HEK293 (cell line): Measurements from ENCODE around the gene EPHB1.

Experiments
- EGR2 ChIP-seq: fragments of 450-650 bp; formaldehyde crosslinking; IDR thresholded peaks from 2 replicates; pipeline ENCODE4 v1.5.1; 2016; ENCODE audit warnings: low read depth, missing biosample characterization, missing genetic modification characterization
- KLF1 ChIP-seq: fragments of 450-650 bp; formaldehyde crosslinking; IDR thresholded peaks from 2 replicates; pipeline ENCODE4 v1.5.1; 2016; ENCODE audit warnings: missing biosample characterization, missing genetic modification characterization
- MEIS1 ChIP-seq: sonication (generic); formaldehyde crosslinking; IDR thresholded peaks from 2 replicates; pipeline ENCODE4 v1.8.1; 2022; ENCODE audit warnings: missing genetic modification reagents, mild to moderate bottlenecking, borderline replicate concordance
- ZNF174 ChIP-seq: fragments of 450-650 bp; formaldehyde crosslinking; IDR thresholded peaks from 2 replicates; pipeline ENCODE4 v1.5.0; 2017; ENCODE audit warnings: missing biosample characterization, mild to moderate bottlenecking, missing genetic modification characterization
- ZNF23 ChIP-seq: fragments of 450-650 bp; formaldehyde crosslinking; IDR thresholded peaks from 2 replicates; pipeline ENCODE4 v1.5.1; 2016; ENCODE audit warnings: missing biosample characterization, missing genetic modification characterization, borderline replicate concordance
- ZNF394 ChIP-seq: fragments of 450-650 bp; formaldehyde crosslinking; IDR thresholded peaks from 2 replicates; pipeline ENCODE4 v1.5.1; 2016; ENCODE audit warnings: missing biosample characterization, missing genetic modification characterization, mild to moderate bottlenecking, moderate library complexity, borderline replicate concordance
- ZNF560 ChIP-seq: fragments of 450-650 bp; formaldehyde crosslinking; IDR thresholded peaks from 2 replicates; pipeline ENCODE4 v1.5.1; 2017; ENCODE audit warnings: missing biosample characterization, missing genetic modification characterization, borderline replicate concordance
- ZNF624 ChIP-seq: fragments of 450-650 bp; formaldehyde crosslinking; IDR thresholded peaks from 2 replicates; pipeline ENCODE4 v1.5.1; 2017; ENCODE audit warnings: missing biosample characterization, missing genetic modification characterization
- TF ChIP-seq, protein P1 (sequence below): fragments of 450-650 bp; formaldehyde crosslinking; IDR thresholded peaks from 2 replicates; pipeline ENCODE4 v1.5.1; 2016; ENCODE audit warnings: missing biosample characterization, missing genetic modification characterization
- TF ChIP-seq, protein P2 (sequence below): fragments of 450-650 bp; formaldehyde crosslinking; IDR thresholded peaks from 2 replicates; pipeline ENCODE4 v1.5.1; 2016; ENCODE audit warnings: missing biosample characterization, missing genetic modification characterization
- TF ChIP-seq, protein P3 (sequence below): fragments of 450-650 bp; formaldehyde crosslinking; IDR thresholded peaks from 2 replicates; pipeline ENCODE4 v1.5.1; 2016; ENCODE audit warnings: missing biosample characterization, missing genetic modification characterization
- TF ChIP-seq, protein P4 (sequence below): fragments of 450-650 bp; formaldehyde crosslinking; IDR thresholded peaks from 2 replicates; pipeline ENCODE4 v1.5.1; 2016; ENCODE audit warnings: missing biosample characterization, missing genetic modification characterization
- TF ChIP-seq, protein P5 (sequence below): fragments of 450-650 bp; formaldehyde crosslinking; IDR thresholded peaks from 2 replicates; pipeline ENCODE4 v1.5.1; 2016; ENCODE audit warnings: missing biosample characterization, missing genetic modification characterization, low read depth

DNA sequence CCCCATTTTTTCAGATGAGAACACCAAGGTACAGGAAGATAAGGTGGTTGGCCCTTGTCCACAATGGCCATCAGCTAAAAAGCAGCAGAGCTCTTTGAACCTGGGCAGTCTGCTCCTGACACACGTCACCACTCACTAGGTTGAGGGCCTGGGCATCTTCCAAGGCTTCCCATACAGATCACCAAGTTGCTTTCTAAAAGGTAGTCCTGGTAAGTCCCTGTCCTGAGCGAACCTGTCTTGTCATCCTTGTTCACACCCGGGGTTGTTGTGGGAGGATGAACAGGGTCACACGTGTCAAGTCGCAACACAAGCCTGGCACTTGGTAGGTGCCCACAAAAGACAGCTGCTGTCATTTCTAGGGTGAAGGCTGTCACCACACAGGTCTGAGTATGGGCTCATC lies 260.4 kb downstream of the EPHB1 start:
- TF ChIP-seq ZNF624 (tag by site-specific recombination) (no peak), MEIS1 (CRISPR knock-in tag) (no peak), ZNF23 (tag by site-specific recombination) (no peak), ZNF174 (tag by site-specific recombination) (no peak), KLF1 (no peak), ZNF394 (tag by site-specific recombination) (no peak), ZNF560 (tag by site-specific recombination) (no peak), EGR2 (tag by site-specific recombination) (no peak)
- TF ChIP-seq, protein P1, sequence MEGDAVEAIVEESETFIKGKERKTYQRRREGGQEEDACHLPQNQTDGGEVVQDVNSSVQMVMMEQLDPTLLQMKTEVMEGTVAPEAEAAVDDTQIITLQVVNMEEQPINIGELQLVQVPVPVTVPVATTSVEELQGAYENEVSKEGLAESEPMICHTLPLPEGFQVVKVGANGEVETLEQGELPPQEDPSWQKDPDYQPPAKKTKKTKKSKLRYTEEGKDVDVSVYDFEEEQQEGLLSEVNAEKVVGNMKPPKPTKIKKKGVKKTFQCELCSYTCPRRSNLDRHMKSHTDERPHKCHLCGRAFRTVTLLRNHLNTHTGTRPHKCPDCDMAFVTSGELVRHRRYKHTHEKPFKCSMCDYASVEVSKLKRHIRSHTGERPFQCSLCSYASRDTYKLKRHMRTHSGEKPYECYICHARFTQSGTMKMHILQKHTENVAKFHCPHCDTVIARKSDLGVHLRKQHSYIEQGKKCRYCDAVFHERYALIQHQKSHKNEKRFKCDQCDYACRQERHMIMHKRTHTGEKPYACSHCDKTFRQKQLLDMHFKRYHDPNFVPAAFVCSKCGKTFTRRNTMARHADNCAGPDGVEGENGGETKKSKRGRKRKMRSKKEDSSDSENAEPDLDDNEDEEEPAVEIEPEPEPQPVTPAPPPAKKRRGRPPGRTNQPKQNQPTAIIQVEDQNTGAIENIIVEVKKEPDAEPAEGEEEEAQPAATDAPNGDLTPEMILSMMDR (tag by site-specific recombination): no peak
- TF ChIP-seq, protein P2, sequence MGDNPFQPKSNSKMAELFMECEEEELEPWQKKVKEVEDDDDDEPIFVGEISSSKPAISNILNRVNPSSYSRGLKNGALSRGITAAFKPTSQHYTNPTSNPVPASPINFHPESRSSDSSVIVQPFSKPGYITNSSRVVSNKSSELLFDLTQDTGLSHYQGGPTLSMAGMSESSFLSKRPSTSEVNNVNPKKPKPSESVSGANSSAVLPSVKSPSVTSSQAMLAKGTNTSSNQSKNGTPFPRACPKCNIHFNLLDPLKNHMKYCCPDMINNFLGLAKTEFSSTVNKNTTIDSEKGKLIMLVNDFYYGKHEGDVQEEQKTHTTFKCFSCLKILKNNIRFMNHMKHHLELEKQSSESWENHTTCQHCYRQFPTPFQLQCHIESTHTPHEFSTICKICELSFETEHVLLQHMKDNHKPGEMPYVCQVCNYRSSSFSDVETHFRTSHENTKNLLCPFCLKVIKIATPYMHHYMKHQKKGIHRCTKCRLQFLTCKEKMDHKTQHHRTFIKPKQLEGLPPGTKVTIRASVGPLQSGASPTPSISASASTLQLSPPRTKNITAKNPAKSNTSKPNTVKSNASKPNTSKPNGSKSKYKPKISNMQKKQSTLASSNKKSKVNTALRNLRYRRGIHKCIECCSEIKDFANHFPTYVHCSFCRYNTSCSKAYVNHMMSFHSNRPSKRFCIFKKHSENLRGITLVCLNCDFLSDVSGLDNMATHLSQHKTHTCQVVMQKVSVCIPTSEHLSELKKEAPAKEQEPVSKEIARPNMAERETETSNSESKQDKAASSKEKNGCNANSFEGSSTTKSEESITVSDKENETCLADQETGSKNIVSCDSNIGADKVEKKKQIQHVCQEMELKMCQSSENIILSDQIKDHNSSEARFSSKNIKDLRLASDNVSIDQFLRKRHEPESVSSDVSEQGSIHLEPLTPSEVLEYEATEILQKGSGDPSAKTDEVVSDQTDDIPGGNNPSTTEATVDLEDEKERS (tag by site-specific recombination): no peak
- TF ChIP-seq, protein P3, sequence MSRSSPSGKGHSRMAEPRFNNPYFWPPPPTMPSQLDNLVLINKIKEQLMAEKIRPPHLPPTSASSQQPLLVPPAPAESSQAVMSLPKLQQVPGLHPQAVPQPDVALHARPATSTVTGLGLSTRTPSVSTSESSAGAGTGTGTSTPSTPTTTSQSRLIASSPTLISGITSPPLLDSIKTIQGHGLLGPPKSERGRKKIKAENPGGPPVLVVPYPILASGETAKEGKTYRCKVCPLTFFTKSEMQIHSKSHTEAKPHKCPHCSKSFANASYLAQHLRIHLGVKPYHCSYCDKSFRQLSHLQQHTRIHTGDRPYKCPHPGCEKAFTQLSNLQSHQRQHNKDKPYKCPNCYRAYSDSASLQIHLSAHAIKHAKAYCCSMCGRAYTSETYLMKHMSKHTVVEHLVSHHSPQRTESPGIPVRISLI (tag by site-specific recombination): no peak
- TF ChIP-seq, protein P4, sequence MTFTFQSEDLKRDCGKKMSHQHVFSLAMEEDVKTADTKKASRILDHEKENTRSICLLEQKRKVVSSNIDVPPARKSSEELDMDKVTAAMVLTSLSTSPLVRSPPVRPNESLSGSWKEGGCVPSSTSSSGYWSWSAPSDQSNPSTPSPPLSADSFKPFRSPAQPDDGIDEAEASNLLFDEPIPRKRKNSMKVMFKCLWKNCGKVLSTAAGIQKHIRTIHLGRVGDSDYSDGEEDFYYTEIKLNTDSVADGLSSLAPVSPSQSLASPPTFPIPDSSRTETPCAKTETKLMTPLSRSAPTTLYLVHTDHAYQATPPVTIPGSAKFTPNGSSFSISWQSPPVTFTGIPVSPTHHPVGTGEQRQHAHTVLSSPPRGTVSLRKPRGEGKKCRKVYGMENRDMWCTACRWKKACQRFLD: no peak
- TF ChIP-seq, protein P5, sequence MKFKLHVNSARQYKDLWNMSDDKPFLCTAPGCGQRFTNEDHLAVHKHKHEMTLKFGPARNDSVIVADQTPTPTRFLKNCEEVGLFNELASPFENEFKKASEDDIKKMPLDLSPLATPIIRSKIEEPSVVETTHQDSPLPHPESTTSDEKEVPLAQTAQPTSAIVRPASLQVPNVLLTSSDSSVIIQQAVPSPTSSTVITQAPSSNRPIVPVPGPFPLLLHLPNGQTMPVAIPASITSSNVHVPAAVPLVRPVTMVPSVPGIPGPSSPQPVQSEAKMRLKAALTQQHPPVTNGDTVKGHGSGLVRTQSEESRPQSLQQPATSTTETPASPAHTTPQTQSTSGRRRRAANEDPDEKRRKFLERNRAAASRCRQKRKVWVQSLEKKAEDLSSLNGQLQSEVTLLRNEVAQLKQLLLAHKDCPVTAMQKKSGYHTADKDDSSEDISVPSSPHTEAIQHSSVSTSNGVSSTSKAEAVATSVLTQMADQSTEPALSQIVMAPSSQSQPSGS (tag by site-specific recombination): no peak
